GM23338 (cell line): ENCODE measurements around the gene DHX29. TPM values are rescaled to one million over a fixed set of nuclear protein-coding genes. Genes with fewer than 3 reads are reported as not detected.
A peak's percentile ranks its signal among the peaks of the same experiment; 100 is the strongest.

ENCODE experiments used
- ATAC-seq: fragments of 200-7000 bp; cut with Tn5 transposase; 3 replicates; pipeline ENCODE4 v1.9.1; 2020
- DNase-seq: peaks from one replicate; pipeline ENCODE4 v3.0.0-alpha.2; 2015; ENCODE audit warnings: low spot score
- H2AFZ ChIP-seq: fragments of 200-600 bp; sonication (generic); 2 replicates; pipeline ENCODE4 v1.8.0; 2016; ENCODE audit warnings: antibody characterized with exemption, mild to moderate bottlenecking, moderate library complexity
- H3F3A ChIP-seq: fragments of 200-600 bp; sonication (generic); replicated peaks from 2 replicates; pipeline ENCODE4 v1.8.0; 2017; ENCODE audit warnings: antibody characterized with exemption, mixed run types, low read depth
- H3K27ac ChIP-seq: fragments of 200-600 bp; sonication (generic); 2 replicates; pipeline ENCODE4 v1.6.1; 2016; ENCODE audit warnings: low read depth
- H3K27me3 ChIP-seq: fragments of 200-600 bp; sonication (generic); 2 replicates; pipeline ENCODE4 v1.8.0; 2016; ENCODE audit warnings: mild to moderate bottlenecking, mixed run types, moderate library complexity; ENCODE audit not compliant: insufficient read depth
- H3K36me3 ChIP-seq: fragments of 200-600 bp; sonication (generic); 2 replicates; pipeline ENCODE4 v1.8.0; 2016; ENCODE audit warnings: mild to moderate bottlenecking; ENCODE audit not compliant: insufficient read depth
- H3K4me1 ChIP-seq: fragments of 200-600 bp; sonication (generic); 2 replicates; pipeline ENCODE4 v1.8.0; 2016; ENCODE audit warnings: mild to moderate bottlenecking, moderate library complexity; ENCODE audit not compliant: insufficient read depth
- H3K4me2 ChIP-seq: fragments of 200-600 bp; sonication (generic); 2 replicates; pipeline ENCODE4 v1.7.1; 2017; ENCODE audit warnings: mixed run types
- H3K4me3 ChIP-seq: fragments of 200-600 bp; sonication (generic); 2 replicates; pipeline ENCODE4 v1.6.1; 2016; ENCODE audit warnings: mixed run types
- H3K79me2 ChIP-seq: fragments of 200-600 bp; sonication (generic); replicated peaks from 2 replicates; pipeline ENCODE4 v1.8.0; 2017; ENCODE audit warnings: mild to moderate bottlenecking; ENCODE audit not compliant: insufficient read depth
- H3K9me2 ChIP-seq: fragments of 200-600 bp; sonication (generic); 2 replicates; pipeline ENCODE4 v1.8.0; 2017; ENCODE audit not compliant: insufficient read depth
- H4K20me1 ChIP-seq: fragments of 200-600 bp; sonication (generic); replicated peaks from 2 replicates; pipeline ENCODE4 v1.8.0; 2017; ENCODE audit warnings: mild to moderate bottlenecking; ENCODE audit not compliant: insufficient read depth
- H3K27ac Mint-ChIP-seq: 2 replicates; pipeline ENCODE4 v1.8.0; 2020; ENCODE audit warnings: inconsistent platforms, mild to moderate bottlenecking, moderate library complexity, mixed read lengths
- H3K27me3 Mint-ChIP-seq: 3 replicates; pipeline ENCODE4 v1.8.0; 2022; ENCODE audit warnings: low read depth, mild to moderate bottlenecking, moderate library complexity, mixed read lengths, inconsistent platforms; ENCODE audit not compliant: insufficient read depth, poor library complexity
- H3K36me3 Mint-ChIP-seq: 3 replicates; pipeline ENCODE4 v1.8.0; 2021; ENCODE audit warnings: low read depth, mild to moderate bottlenecking, inconsistent platforms, moderate library complexity, mixed read lengths
- H3K4me1 Mint-ChIP-seq: 3 replicates; pipeline ENCODE4 v1.8.0; 2020; ENCODE audit warnings: mild to moderate bottlenecking, inconsistent platforms, mixed read lengths
- H3K4me3 Mint-ChIP-seq: 3 replicates; pipeline ENCODE4 v1.8.0; 2021; ENCODE audit warnings: moderate library complexity, mild to moderate bottlenecking, inconsistent platforms, mixed read lengths
- H3K9me3 Mint-ChIP-seq: 3 replicates; pipeline ENCODE4 v1.8.0; 2020; ENCODE audit warnings: moderate library complexity, mild to moderate bottlenecking, inconsistent platforms, mixed read lengths
- EZH2 ChIP-seq: fragments of 200-600 bp; sonication (generic); IDR thresholded peaks from one replicate; pipeline ENCODE4 v1.8.0; 2017; ENCODE audit warnings: antibody characterized with exemption, mild to moderate bottlenecking, low read depth; ENCODE audit not compliant: unreplicated experiment
- polyA plus RNA-seq: library from polyadenylated mRNA; unstranded; fragments of >200 nt; fragmentation: Nextera tagmentation; extraction: Ambion mirVana; gene quantifications from 2 replicates; pipeline ENCODE4 v1.2.1, GENCODE V29; 2016
- total RNA-seq: library from RNA; depleted of rRNA; stranded (reverse); fragments of >200 nt; shearing (Covaris generic); gene quantifications from 2 replicates; pipeline ENCODE4 v1.2.3, GENCODE V29; 2014
- TF ChIP-seq, protein P1 (sequence below): fragments of 250-450 bp; sonication (Bioruptor Pico); IDR thresholded peaks from 2 replicates; pipeline ENCODE4 v1.5.0; 2020; ENCODE audit warnings: mild to moderate bottlenecking, moderate library complexity

DHX29 gene
- total and polyA plus RNA-seq, 2 experiments from 2014 or later, result 34.6 to 137 TPM

DNA sequence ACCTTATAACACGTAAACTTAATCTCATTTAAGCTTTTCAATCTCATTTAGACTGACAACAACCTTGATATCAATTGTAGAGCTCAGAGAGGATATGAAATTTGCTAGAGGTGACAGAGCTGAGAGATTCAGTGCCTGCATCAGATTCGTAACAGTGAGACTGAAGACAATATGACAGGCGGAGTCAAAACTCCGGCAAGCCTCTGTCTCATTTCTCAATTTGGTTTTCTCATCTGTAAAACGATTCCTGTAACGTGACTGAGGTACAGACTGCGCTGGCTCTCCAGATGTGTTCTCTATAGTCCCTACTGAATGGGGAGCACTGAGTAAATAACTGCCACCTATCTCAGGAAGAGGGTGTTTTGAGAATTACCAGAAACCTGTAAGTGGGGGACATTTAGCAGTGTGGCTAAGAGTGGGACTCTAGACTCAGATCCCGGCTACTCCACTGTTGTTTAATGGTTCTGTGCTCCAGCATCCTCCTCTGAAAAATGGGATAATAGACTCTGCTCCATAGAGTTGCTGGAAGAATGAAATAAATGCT lies 77.3 kb downstream of the DHX29 start:
- no peak overlapping the region for H3K27ac Mint-ChIP-seq
- H3K4me3 Mint-ChIP-seq, result no peak overlapping the region; the same call in 2 of the 3 replicates

More for the DNA sequence above, 77.3 kb downstream of the DHX29 start:
- Histone ChIP-seq H3K4me2 (no peak overlapping the region), H4K20me1 (peaks cover 47% of the 10 kb centered on the region), H3K27me3 (peaks cover 100% of the 10 kb centered on the region), H2AFZ (no peak overlapping the region), H3K4me3 (no peak overlapping the region), H3K27ac (no peak overlapping the region), H3K36me3 (no peaks in the 10 kb centered on the region; the same call in 1 of the 2 replicates), H3K4me1 (peaks cover 34% of the 10 kb centered on the region), H3K79me2 (no peaks in the 10 kb centered on the region), H3K9me2 (no peaks in the 10 kb centered on the region), H3F3A (peaks cover 30% of the 10 kb centered on the region)
- peaks cover 3% of the 10 kb centered on the region; the same call in 1 of the 3 replicates for H3K36me3 Mint-ChIP-seq
- peaks cover 96% of the 10 kb centered on the region for H3K27me3 Mint-ChIP-seq
- ATAC-seq (no peak), DNase-seq (no peak)
- TF ChIP-seq EZH2, result peak; percentile 86
- TF ChIP-seq, protein P1, sequence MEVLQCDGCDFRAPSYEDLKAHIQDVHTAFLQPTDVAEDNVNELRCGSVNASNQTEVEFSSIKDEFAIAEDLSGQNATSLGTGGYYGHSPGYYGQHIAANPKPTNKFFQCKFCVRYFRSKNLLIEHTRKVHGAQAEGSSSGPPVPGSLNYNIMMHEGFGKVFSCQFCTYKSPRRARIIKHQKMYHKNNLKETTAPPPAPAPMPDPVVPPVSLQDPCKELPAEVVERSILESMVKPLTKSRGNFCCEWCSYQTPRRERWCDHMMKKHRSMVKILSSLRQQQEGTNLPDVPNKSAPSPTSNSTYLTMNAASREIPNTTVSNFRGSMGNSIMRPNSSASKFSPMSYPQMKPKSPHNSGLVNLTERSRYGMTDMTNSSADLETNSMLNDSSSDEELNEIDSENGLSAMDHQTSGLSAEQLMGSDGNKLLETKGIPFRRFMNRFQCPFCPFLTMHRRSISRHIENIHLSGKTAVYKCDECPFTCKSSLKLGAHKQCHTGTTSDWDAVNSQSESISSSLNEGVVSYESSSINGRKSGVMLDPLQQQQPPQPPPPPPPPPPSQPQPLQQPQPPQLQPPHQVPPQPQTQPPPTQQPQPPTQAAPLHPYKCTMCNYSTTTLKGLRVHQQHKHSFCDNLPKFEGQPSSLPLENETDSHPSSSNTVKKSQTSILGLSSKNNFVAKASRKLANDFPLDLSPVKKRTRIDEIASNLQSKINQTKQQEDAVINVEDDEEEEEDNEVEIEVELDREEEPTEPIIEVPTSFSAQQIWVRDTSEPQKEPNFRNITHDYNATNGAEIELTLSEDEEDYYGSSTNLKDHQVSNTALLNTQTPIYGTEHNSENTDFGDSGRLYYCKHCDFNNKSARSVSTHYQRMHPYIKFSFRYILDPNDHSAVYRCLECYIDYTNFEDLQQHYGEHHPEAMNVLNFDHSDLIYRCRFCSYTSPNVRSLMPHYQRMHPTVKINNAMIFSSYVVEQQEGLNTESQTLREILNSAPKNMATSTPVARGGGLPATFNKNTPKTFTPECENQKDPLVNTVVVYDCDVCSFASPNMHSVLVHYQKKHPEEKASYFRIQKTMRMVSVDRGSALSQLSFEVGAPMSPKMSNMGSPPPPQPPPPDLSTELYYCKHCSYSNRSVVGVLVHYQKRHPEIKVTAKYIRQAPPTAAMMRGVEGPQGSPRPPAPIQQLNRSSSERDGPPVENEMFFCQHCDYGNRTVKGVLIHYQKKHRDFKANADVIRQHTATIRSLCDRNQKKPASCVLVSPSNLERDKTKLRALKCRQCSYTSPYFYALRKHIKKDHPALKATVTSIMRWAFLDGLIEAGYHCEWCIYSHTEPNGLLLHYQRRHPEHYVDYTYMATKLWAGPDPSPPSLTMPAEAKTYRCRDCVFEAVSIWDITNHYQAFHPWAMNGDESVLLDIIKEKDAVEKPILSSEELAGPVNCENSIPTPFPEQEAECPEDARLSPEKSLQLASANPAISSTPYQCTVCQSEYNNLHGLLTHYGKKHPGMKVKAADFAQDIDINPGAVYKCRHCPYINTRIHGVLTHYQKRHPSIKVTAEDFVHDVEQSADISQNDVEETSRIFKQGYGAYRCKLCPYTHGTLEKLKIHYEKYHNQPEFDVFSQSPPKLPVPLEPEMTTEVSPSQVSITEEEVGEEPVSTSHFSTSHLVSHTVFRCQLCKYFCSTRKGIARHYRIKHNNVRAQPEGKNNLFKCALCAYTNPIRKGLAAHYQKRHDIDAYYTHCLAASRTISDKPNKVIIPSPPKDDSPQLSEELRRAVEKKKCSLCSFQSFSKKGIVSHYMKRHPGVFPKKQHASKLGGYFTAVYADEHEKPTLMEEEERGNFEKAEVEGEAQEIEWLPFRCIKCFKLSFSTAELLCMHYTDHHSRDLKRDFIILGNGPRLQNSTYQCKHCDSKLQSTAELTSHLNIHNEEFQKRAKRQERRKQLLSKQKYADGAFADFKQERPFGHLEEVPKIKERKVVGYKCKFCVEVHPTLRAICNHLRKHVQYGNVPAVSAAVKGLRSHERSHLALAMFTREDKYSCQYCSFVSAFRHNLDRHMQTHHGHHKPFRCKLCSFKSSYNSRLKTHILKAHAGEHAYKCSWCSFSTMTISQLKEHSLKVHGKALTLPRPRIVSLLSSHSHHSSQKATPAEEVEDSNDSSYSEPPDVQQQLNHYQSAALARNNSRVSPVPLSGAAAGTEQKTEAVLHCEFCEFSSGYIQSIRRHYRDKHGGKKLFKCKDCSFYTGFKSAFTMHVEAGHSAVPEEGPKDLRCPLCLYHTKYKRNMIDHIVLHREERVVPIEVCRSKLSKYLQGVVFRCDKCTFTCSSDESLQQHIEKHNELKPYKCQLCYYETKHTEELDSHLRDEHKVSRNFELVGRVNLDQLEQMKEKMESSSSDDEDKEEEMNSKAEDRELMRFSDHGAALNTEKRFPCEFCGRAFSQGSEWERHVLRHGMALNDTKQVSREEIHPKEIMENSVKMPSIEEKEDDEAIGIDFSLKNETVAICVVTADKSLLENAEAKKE (CRISPR knock-in tag), result no peak
- H3K4me1 Mint-ChIP-seq, result peaks cover 27% of the 10 kb centered on the region
- peaks cover 5% of the 10 kb centered on the region for H3K9me3 Mint-ChIP-seq
